Gastroesophageal sphincter (tissue), 4 donors: ENCODE results near the gene CNNM3. TPM values are rescaled to one million over a fixed set of nuclear protein-coding genes. Genes with fewer than 3 reads are reported as not detected.

Experiments used
- ATAC-seq: fragments of 150-250 bp; one replicate; pipeline ENCODE4 v1.9.1; 2016; ENCODE audit warnings: mild to moderate bottlenecking, moderate library complexity
- H3K27ac ChIP-seq, 4 donors: fragments of 200-600 bp; sonication (generic) in 3 of 4; 1 replicate in 3 of 4; 2 replicates in 1 of 4; pipeline ENCODE4 v1.5.1; 2016 to 2019
- H3K27me3 ChIP-seq: fragments of 200-600 bp; sonication (generic); one replicate; pipeline ENCODE4 v1.5.1; 2019
- H3K36me3 ChIP-seq, 2 donors: fragments of 200-600 bp; sonication (generic); one replicate each; pipeline ENCODE4 v1.5.1; 2019; ENCODE audit warnings: control low read depth in 1 of 2
- H3K4me1 ChIP-seq, 3 donors: fragments of 200-600 bp; sonication (generic); 1 replicate in 2 of 3; 2 replicates in 1 of 3; pipeline ENCODE4 v1.5.1; 2016 to 2019; ENCODE audit warnings: control low read depth in 2 of 3
- H3K4me3 ChIP-seq, 2 donors: fragments of 200-600 bp; sonication (generic); one replicate each; pipeline ENCODE4 v1.5.1; 2019; ENCODE audit warnings: mild to moderate bottlenecking in 1 of 2, moderate library complexity in 1 of 2
- H3K9me3 ChIP-seq, 3 donors: fragments of 200-600 bp; sonication (generic); one replicate each; pipeline ENCODE4 v1.5.1; 2017 to 2019; ENCODE audit warnings: control low read depth in 2 of 3
- EP300 ChIP-seq: sonication (generic); formaldehyde crosslinking; IDR thresholded peaks from one replicate; pipeline ENCODE4 v1.6.1; 2017; ENCODE audit warnings: antibody characterized with exemption, mild to moderate bottlenecking
- POLR2A ChIP-seq, 2 donors: fragments of 450-650 bp; IDR thresholded peaks; one replicate each; pipeline ENCODE4 v1.6.1; 2017; ENCODE audit warnings: antibody characterized with exemption in 2 of 2, mild to moderate bottlenecking in 2 of 2, moderate library complexity in 1 of 2
- POLR2AphosphoS5 ChIP-seq: sonication (generic); formaldehyde crosslinking; IDR thresholded peaks from one replicate; pipeline ENCODE4 v1.6.1; 2017; ENCODE audit warnings: antibody characterized with exemption
- WGBS, 2 donors: methylation state at CpG; one replicate each; pipeline ENCODE4 v1.1.5; 2018; ENCODE audit warnings: low coverage in 1 of 2; 5-methylcytosine and 5-hydroxymethylcytosine counted together
- total RNA-seq, 4 donors: library from RNA; depleted of rRNA; stranded (reverse); fragments of >200 nt; gene quantifications; one replicate each; pipeline ENCODE4 v1.1.0, GENCODE V29; 2016
- TF ChIP-seq, protein P1 (sequence below), 4 experiments: fragments of 200-600 bp in 2 of 4; fragments of 450-650 bp in 2 of 4; sonication (generic) in 1 of 4; IDR thresholded peaks; one replicate each; pipeline ENCODE4 v1.5.1; 2017 to 2019; ENCODE audit warnings: antibody characterized with exemption in 4 of 4, mild to moderate bottlenecking in 2 of 4, moderate library complexity in 2 of 4

CNNM3 gene
- total RNA-seq, 4 donors from 2014 or later = 10.4 to 21.6 (median 18.9) TPM

DNA sequence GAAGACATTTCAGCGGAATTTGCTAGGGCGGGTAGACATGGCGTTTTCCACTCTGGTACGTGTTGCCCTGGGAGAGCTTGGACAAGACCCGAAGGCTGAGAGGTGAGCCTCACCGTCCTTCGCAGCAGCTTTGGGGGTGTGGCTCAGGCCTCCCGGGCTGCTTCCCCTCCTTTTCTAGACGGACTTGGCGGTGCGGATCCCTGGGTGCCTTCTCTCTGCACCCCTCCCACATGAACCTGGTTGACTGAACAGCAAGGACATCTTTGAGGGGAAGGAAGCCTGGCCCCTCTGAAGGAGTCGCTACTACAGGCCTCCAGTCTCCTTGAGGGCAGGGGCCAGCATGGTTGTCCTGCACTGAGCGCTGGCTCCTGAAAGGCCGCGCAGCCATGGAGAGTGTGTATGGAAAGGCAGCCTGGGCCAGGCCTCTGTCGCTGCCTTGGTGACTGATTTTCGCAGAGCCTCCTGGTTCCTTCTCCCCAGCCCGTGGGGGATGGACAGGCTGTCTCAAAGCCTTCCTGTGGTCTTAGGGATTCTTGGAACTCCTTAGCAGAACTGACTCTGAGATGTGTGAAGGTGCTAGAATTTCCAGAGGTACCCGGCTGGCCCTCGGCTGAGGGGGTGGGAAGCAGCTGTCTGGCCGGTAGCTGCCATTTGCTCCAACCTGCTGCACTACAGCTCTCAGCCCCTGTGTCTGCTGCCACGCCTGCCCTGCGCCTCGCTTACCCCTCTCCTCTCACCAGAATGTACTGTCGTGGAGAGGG is 45.4 kb upstream of the CNNM3 start:
- H3K9me3 ChIP-seq = no peaks in the 10 kb centered on the region
- TF ChIP-seq, protein P1, sequence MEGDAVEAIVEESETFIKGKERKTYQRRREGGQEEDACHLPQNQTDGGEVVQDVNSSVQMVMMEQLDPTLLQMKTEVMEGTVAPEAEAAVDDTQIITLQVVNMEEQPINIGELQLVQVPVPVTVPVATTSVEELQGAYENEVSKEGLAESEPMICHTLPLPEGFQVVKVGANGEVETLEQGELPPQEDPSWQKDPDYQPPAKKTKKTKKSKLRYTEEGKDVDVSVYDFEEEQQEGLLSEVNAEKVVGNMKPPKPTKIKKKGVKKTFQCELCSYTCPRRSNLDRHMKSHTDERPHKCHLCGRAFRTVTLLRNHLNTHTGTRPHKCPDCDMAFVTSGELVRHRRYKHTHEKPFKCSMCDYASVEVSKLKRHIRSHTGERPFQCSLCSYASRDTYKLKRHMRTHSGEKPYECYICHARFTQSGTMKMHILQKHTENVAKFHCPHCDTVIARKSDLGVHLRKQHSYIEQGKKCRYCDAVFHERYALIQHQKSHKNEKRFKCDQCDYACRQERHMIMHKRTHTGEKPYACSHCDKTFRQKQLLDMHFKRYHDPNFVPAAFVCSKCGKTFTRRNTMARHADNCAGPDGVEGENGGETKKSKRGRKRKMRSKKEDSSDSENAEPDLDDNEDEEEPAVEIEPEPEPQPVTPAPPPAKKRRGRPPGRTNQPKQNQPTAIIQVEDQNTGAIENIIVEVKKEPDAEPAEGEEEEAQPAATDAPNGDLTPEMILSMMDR (IDR thresholded peaks at IDR 0.05) = no peak
- TF ChIP-seq POLR2A (IDR thresholded peaks at IDR 0.05) (no peak), POLR2AphosphoS5 (no peak), EP300 (no peak)
- no peaks in the 10 kb centered on the region for H3K36me3 ChIP-seq
- 84 to 100% methylated on average over 7 to 12 of the region's 25 CpGs for WGBS, 2 donors
- H3K4me3 ChIP-seq = no peak overlapping the region
- H3K27ac ChIP-seq = peak overlapping the region in 1 of 4 donors; percentile 4
- no peak for ATAC-seq
- peaks cover 0 to 44% (median 7%) of the 10 kb centered on the region in 3 donors for H3K4me1 ChIP-seq
- no peaks in the 10 kb centered on the region for H3K27me3 ChIP-seq

DNA sequence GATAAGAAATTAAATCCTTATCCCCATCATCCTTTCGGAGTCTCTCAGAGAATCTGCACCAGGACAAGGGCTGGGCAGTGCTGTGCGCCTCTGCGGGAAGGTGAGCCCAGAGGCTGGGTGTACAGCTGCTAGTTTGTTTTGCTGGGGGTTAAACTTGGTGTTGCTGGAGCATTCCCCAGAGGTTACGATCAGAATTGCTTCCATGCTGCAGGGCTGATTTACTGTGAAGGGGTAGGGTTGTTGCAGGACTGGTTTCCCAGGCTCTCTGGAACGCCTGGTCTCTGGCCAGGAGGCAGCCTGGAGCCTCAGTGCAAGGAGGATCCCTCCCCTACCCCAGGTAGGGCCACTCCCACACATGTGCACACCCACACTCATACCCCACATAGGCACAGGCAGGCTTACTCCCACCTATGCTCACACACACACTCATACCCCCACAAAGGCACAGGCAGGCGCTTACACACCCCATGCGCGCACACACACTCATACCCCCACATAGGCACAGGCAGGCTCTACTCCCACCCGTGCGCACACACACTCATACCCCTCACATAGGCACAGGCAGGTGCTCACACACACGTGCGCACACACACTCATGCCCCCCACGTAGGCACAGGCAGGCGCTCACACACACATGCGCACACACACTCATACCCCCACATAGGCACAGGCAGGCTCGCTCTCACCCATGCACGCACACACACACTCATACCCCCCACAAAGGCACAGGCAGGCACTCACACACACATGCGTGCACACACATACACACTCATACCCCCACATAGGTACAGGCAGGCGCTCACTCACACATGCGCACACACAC is 44.1 kb upstream of the CNNM3 start:
- H3K27me3 ChIP-seq = no peaks in the 10 kb centered on the region
- no peaks in the 10 kb centered on the region for H3K9me3 ChIP-seq
- no peak overlapping the region for H3K4me3 ChIP-seq
- H3K36me3 ChIP-seq = no peaks in the 10 kb centered on the region
- no peak overlapping the region for H3K27ac ChIP-seq
- TF ChIP-seq, protein P1 (IDR thresholded peaks at IDR 0.05) = no peak
- TF ChIP-seq POLR2A (IDR thresholded peaks at IDR 0.05) (no peak), POLR2AphosphoS5 (no peak), EP300 (no peak)
- 86 to 90% methylated on average over 8 to 12 of the region's 20 CpGs for WGBS, 2 donors
- ATAC-seq = no peak
- H3K4me1 ChIP-seq = peaks cover 0 to 34% (median 7%) of the 10 kb centered on the region in 3 donors

DNA sequence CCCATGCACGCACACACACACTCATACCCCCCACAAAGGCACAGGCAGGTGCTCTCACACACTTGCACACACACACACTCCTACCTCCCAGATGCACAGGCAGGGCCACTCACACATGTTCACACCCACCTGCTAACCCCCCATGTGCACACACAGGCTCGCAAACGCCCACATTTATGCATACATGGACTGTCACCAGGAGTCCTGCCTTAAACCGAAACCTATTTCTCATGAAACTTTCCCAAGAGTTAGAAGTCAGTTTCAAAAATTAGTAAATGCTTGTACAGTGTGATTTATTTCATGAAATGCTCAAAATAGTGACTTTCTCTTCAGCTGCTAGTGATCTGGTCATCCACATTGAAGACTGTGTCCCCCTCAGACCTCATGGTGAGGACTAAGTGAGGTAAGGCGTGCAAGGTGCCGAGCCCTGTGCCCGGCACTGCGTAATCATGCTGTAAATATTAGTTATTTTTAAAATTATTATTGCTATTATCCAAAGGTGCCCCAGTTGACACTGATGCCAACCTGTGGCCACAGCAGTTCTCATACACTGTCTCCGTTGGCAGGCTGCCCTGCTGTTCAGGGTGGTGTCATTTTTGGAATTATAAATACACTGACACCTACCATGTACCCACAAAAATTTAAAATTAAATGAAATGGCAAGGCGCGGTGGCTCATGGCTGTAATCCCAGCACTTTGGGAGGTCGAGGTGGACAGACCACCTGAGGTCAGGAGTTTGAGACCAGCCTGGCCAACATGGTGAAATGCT is 43.0 kb upstream of the CNNM3 start:
- WGBS, 2 donors = 85 to 92% methylated on average over 10 to 11 of the region's 12 CpGs
- Histone ChIP-seq H3K36me3 (no peaks in the 10 kb centered on the region), H3K4me3 (no peak overlapping the region), H3K27me3 (no peaks in the 10 kb centered on the region), H3K27ac (no peak overlapping the region), H3K9me3 (no peaks in the 10 kb centered on the region), H3K4me1 (peaks cover 0 to 34% (median 7%) of the 10 kb centered on the region in 3 donors)
- ATAC-seq = no peak
- TF ChIP-seq, protein P1 (IDR thresholded peaks at IDR 0.05) = no peak
- TF ChIP-seq POLR2A (IDR thresholded peaks at IDR 0.05) = no peak
- no peak for TF ChIP-seq POLR2AphosphoS5
- TF ChIP-seq EP300 = no peak

DNA sequence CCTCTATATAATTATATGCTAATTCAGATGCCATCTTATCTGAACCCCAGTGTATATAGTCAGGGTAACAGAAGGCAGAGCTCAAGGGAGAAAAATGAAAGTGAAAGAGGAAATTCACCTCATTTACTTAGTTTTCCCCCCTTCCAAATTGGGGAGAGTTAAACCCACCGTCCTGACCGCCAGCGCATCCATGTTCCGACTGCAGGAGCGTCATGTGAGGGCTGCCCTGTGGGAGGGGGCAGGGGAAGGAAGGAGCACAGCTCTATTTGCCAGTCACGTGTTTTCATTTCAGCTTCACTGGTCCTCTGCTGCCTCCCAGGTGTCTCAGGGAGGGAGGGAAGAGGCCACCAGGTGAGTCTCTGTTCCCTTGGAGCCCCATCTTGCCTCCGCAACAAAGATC is 42.1 kb upstream of the CNNM3 start:
- Histone ChIP-seq H3K4me3 (peak overlapping the region in 1 of 2 donors; percentile 29), H3K36me3 (no peaks in the 10 kb centered on the region), H3K4me1 (peaks cover 0 to 34% (median 7%) of the 10 kb centered on the region in 3 donors), H3K27me3 (no peaks in the 10 kb centered on the region), H3K9me3 (no peaks in the 10 kb centered on the region), H3K27ac (no peak overlapping the region)
- 85 to 100% methylated on average over 1 to 6 of the region's 7 CpGs for WGBS, 2 donors
- TF ChIP-seq, protein P1 (IDR thresholded peaks at IDR 0.05) = no peak
- TF ChIP-seq POLR2AphosphoS5 = no peak
- no peak for TF ChIP-seq EP300
- TF ChIP-seq POLR2A (IDR thresholded peaks at IDR 0.05) = no peak
- ATAC-seq = no peak
